GM12864 (cell line): Measurements from ENCODE around the gene CCDC148.

Source experiments
- DNase-seq: peaks from one replicate; pipeline ENCODE4 v3.0.0-alpha.2; 2011; ENCODE audit warnings: low read depth
- H3K4me3 ChIP-seq: 2 replicates; pipeline ENCODE4 v1.5.1; 2011; ENCODE audit warnings: mild to moderate bottlenecking, low read depth, low read length, control low read depth
- TF ChIP-seq, protein P1 (sequence below): IDR thresholded peaks from 2 replicates; pipeline ENCODE4 v1.5.1; 2011; ENCODE audit warnings: low read depth, mild to moderate bottlenecking, moderate library complexity, low read length, control low read depth, inconsistent platforms; ENCODE audit errors: missing control alignments

The CCDC148 gene

DNA sequence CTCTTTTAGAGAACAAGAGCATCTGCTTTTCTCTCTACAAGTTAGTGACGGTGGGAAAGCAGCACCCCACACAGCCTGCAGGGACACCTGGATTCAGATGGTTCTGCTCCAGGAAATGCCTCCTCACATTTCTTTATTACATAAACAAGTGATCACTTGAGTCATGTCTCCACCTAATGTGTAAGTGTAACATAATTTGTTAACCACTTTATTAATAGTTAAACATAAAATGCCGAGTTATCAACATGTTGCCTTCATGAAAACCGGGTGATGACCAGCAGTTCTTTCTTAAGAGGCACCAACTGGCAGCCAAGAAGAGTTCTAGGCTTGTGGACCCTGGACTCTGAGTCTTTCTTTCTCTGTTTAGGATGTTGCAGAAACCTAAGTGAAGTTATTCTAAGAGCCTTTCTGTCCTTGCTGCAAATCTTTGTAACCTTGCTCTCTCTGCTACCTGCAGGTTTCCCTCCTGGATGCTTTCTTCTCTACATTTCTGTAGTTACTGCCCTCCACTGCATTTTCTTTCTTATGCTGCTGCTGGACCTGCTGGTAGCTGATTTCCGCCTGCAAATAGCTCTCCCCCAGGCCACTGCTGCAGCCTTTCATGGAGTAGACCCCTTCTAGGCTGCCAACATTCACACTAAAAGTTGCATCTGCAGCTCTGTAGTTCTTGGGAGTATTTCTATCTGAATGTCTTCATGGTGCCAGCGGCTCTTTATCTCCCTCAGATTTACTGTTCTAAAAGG, 330.6 kb downstream of the CCDC148 start:
- TF ChIP-seq, protein P1, sequence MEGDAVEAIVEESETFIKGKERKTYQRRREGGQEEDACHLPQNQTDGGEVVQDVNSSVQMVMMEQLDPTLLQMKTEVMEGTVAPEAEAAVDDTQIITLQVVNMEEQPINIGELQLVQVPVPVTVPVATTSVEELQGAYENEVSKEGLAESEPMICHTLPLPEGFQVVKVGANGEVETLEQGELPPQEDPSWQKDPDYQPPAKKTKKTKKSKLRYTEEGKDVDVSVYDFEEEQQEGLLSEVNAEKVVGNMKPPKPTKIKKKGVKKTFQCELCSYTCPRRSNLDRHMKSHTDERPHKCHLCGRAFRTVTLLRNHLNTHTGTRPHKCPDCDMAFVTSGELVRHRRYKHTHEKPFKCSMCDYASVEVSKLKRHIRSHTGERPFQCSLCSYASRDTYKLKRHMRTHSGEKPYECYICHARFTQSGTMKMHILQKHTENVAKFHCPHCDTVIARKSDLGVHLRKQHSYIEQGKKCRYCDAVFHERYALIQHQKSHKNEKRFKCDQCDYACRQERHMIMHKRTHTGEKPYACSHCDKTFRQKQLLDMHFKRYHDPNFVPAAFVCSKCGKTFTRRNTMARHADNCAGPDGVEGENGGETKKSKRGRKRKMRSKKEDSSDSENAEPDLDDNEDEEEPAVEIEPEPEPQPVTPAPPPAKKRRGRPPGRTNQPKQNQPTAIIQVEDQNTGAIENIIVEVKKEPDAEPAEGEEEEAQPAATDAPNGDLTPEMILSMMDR, result no peak
- H3K4me3 ChIP-seq, result no peak overlapping the region
- no peak for DNase-seq

DNA sequence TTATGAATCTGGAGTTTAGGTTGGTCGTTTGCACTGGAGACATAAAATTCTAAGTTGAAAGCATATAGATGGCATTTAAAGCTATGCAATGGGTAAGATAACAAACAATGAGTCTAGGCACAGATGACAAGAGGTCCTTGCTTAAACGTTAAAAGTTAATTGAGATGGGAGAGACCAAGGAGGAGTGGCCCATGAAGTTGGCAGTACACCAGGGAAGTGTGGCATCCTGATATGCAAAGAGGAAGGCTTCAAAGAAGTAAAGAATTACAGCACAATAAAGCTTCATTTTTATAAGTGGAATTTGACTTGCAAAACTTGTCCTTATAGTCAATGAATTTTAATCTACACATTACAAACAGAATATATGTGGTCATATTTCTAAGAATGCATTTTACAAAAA, 331.7 kb downstream of the CCDC148 start:
- no peak overlapping the region for H3K4me3 ChIP-seq
- no peak for DNase-seq
- TF ChIP-seq, protein P1, result no peak
